NCI-H510A (cell line): ENCODE results near the gene ZNF385C.
A peak's percentile ranks its signal among the peaks of the same experiment; 100 is the strongest.
"Not testable (repeated sequence)": the region's sequence is repeated elsewhere in the genome, so short reads cannot be mapped to it uniquely, and the experiment has no call there.

Experiments
- DNase-seq: peaks from one replicate; lab custom pipeline; 2025; lab: John Stamatoyannopoulos, UW

ZNF385C gene

DNA sequence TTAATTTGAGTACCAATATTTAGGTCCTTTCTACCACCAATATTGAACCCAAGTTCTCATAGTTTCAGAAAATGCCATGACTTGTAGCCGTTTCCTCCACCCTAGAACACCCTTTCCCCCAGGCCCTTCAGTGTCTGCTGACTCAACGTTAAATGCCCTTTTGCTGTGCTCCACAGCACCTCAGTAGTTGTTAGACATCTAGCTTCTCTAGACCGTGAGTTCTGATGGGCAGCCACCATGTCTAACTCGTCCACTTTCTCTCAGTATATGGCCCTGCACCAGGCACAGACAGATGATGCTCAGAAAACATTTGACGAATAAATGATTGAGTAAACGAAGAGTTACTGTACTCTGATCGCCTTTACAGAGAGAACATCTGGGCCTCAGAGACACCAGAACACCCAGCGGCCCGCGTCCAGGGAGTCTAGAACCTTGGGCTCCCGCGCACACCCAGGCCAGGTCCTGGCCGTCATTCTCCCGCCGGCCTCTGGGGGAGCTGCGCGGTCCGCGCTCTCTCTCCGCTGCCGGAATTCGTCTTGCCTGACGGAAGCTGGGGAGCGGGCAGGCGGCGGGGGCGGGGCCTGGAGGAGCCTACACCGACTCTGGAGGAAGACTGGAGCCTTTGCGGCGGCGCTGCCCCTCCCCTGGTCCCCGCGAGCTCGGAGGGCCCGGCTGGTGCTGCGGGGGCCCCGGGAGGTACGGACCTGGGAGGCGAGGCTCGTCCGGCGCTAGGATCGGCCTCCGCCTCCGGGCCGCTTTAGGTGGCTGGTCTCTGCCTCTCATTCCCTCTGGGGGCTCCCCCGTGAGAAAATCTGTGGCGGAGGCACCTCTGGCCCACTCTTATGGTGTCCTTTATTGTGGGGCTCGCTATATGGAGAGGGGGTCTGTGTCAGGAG is 78.5 kb downstream of the ZNF385C start, which contains the start of gene NKIRAS2:
Gene NKIRAS2 (plus strand): TSS at position 582 of the 896 bp plus-strand sequence. CDS start 1,488 bp downstream, outside the sequence.
- peak; percentile 88 for DNase-seq

DNA sequence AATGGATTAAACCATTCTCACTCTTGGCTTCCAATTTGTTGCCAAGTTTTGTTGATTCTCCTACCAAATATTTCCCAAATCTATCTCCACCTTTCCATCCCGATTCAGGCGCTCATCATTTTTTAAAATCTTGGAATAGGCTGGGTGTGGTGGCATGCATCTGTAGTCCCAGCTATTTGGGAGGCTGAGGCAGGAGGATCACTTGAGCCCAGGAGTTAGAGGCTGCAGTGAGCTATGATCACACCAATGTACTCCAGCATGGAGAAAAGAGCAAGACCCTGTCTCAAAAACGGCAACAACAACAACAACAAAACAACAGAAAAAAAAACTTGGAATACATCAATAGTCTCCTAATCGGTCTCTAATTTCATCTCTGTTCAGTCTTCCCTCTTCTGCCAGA is 79.3 kb downstream of the ZNF385C start:
- no peak for DNase-seq

DNA sequence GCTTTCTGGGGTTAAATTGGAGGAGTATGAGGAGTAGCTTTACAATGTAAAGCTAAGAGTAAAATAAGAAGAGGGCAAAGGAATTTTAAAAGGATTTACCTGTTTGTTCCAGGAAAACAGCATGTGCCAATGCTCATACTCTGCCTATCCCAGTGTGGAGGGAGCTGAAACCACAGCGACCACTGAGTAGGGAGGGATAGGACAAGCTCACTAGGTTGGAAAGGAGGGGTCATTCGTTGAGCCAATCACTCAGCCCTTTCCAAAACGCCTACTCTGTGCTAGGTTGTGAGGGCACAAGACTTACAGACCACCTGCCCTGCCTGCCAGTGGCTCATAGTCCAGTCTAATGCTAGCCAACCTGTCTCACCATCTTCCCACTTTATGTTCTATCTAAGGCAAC is 79.9 kb downstream of the ZNF385C start:
- DNase-seq = no peak

GRCh38 chr17:42017866-42018200 is 80.4 kb downstream of the ZNF385C start:
- DNase-seq = no peak

DNA sequence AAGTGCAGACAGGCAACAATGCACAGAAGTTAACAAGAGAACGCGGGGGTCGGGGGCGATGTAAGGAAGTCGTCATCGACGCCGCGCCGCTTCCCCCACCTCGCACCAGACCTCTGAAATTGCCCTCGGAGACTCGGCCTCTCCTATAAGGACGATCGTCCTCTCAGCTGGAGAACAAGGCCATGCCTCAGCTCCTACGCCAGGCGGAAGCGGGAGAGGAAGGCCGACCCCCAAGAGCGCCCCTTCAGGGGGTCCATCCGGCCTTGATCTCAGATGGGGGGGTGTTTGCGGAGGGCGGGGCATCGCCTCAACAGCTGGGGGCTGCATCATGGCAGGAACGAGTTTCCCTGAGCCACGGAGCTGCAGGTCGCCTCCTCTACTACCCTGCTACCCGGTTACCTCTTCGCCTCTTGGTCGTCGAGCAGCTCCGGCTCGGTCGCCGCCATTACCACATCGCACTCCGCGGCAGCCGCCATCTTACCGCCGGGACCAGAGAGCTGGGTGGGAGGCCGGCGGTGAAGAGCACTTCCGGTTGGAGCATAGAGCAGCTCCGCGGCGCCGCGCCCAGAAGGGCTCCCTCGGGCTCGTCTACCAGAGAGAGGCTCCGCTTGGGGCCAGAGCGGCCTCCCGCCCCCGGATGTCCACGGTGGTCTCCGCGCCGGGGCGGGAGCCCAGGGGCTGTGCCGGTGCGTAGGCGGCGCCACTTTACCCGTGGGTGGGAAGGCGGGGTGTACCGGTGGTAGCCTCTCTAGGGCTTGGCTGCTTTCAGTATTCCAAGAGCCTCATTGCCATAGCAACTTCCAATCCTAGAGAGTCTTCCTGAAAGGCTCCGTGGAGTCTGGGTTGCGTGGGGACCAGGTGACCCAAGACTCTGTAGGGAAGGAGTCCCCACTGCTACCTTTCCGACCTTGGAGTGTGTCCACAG is 81.1 kb downstream of the ZNF385C start, which contains the start of gene DNAJC7:
Gene DNAJC7 (minus strand): TSS at position 499 of the 925 bp plus-strand sequence. CDS start 23 bp downstream, at position 476.
- DNase-seq = peak; percentile 91

DNA sequence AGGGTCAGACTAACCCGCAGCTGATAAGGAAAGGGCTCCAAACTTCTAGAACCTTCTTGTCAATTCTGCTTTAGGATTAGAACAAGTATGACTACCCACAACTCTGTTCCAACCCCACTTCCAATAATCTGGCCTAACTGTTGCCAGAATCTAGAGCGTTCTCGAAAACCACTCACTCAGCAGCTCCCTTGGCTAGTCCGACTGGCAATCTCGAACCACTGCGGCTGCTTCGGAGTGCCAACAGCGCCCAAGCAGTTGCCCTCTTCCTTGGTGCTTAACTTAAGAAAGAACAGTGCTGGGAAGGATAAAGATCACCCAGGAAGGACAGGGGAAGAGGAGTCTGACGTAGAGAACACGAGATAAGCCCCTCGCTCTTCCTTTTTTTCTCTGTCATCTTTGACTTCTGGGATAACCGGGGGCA is 81.9 kb downstream of the ZNF385C start:
- DNase-seq = no peak

- not testable (repeated sequence) for DNase-seq
Measured at GRCh38 chr17:42013740-42014139, 84.5 kb downstream of the ZNF385C start.

DNA sequence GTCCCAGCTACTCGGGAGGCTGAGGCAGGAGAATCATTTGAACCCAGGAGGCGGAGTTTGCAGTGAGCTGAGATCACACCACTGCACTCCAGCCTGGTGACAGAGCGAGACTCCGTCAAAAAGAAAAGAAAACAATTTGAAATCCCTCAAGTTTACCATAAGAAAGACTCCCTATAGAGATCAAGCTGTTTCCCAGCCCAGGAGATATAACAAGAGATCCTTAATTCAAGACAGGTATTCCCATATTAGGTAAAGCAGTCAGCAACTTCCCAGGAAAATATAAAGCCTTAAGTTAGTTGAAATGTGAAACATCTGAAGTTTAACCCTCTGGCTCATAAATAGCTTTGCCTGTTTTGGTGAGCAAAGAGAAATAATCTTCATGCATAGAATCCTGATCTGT is 85.9 kb downstream of the ZNF385C start:
- DNase-seq = not testable (repeated sequence)

GRCh38 chr17:42010898-42011516 is 87.3 kb downstream of the ZNF385C start:
- DNase-seq = no peak

GRCh38 chr17:42010266-42010680 is 88.0 kb downstream of the ZNF385C start:
- DNase-seq = not testable (repeated sequence)

GRCh38 chr17:42009170-42009569 is 89.1 kb downstream of the ZNF385C start:
- no peak for DNase-seq

GRCh38 chr17:42005166-42005565 is 93.1 kb downstream of the ZNF385C start:
- no peak for DNase-seq

DNA sequence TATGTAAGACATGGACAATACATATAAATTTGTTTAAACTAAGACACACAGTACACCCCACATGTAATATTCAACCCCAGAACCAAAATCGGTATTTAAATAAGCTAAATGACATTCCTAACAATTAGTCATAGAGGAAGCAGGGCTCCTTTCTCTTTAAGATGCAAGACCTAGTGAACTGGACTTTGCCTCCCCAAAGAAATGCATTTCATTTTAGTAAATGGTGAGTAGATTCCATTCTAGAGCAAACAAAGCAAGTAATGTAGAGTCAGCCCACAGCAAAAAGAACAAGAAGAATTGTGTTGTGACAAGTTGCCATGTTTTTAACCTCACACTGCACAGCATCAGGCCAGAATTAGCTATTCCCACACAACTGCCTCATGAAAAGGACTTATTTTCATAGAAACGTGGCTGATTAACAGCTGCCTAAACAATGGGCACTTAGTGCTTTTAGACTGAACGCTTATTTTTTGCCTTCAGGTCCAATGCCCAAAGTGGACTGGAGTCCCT is 95.4 kb downstream of the ZNF385C start:
- DNase-seq = no peak

- DNase-seq = no peak
Measured at GRCh38 chr17:42002175-42002791, 96.0 kb downstream of the ZNF385C start.

DNA sequence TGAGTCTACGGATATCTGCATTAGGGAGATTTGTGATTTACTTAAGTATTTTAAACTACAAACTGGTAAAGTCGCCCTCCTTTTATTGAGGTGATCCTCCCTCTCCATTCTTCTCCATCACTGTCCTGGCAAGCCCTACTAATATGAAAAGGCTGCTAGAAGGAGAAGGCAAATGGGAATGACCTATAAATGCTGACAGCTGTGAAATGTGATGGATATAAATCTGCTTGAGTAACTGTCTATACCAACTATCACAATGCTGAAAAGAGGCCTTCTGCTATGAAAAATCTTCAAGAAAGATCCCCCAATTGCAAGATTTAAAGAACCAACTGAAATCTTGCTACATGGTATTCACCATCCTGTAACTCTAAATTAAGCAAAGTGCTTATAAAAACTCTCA is 96.5 kb downstream of the ZNF385C start:
- no peak for DNase-seq

DNA sequence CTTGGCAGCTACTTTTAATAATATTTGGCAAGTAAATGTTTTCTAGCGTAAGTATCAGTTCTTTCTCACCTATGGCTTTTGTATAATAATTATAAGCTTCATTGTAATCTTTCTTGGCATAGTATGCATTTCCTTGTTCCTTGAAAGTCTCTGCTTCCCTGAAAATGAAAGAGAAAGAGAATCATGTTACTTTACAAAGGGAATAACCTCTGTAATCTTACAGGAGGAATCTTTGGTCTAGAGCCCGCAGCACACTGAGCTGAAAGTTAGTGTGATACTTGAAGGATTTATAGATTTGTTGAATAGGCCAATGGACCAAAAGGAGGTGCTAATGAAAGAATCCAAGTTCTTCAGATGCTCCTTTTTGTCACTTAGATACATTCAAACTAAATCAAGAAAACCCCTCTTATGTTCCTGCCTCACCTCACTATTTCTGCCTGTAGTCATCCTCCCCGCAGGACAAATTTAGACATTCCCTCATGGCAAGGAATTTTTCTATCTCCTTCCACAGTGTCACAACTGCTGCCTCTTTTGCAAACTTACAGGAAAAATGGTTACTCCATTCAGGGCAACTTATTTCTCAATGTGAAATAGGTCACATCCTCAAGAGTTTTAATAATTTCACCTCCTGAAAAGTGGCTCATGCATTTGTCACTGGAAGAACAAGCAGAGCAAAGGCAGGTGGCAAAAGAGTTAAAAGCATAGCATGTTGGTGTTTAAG is 97.7 kb downstream of the ZNF385C start:
- no peak for DNase-seq

DNA sequence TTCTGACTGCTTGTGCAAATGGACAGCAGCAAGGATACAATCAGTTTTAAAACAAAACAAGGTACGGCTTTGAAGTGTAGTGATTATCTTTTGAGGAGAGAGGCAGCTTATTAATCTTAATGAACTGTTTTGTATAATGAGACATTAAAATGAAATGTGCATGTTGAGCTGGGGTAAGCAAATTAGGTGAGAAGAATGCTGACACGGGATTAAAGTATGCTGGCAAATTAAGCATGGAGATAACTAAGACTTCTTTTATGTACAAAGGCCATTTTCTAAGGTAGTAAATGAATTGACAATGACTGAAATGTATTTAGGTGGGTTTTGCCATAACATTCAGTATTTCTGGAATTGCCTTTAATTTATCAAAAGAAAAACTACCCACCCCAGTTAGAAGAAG is 99.8 kb downstream of the ZNF385C start:
- no peak for DNase-seq

DNA sequence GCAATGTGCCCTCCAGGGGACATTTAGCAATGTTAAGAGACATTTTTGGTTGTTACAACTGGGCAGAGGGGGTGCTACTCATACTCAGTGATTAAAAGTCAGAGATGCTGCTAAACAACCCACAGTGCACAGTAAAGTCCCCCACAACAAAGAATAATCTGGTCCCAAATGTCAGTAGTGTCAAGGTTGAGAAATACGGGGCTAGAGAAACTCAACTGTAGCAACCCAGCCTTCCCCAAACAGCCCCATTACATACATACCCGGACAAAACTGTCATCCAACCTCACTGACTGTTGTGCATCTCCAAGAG is 101.5 kb downstream of the ZNF385C start:
- no peak for DNase-seq

DNA sequence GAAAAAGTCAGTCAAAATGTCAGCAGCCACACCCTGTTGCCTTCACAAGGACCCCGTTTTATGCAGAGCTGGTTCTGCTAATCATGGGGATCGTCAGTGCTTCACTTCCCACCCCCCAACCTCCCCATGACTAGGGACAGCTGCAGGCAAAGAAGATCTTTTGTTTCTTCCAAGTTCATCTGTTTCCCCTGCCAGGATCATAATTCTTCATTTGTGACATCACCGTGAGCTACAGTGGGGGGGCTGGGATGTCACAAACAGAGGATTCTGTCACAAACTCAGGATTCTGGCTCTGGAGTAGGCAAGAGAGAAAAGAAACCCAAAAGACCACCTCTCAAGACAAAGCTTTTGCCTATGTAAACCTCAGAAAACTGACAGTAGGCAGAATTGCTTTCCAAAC is 105.7 kb downstream of the ZNF385C start:
- DNase-seq = no peak

DNA sequence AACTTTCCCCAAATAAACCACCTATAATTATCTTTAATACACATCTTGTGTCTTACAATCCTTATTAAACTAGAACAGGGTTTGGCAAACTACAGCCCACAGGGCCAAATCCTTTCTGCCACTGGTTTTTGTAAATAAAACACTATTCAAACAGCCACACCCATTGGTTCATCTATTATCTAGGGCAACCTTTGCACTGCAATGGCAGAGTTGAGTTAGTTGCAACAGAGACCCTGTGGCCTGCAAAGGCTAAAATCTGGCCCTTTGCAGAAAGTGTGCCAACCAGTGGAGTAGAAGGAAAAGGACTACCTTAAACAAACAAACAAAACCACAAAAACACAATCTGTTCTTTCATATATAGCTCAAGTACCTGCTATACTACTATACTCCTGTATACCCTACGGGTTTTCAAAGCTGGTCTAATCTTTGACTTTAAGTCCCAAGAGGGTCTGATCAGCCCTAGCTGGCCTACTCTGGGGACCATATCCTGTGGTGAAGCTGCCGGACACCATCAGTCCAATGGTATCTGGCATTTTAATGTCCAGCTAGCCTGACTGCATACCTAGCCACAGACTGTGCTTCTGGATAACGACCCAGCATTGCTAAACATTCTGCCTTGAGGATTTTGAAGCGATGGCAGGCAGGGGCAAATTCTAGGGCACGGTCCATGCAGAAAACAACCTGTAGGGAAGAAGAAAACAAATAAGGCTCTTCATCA is 108.4 kb downstream of the ZNF385C start:
- DNase-seq = no peak
